GM12878 (cell line): ENCODE measurements around the gene CD40LG. TPM values are rescaled to one million over a fixed set of nuclear protein-coding genes. Genes with fewer than 3 reads are reported as not detected.

Experiments
- ATAC-seq: fragments of 200-7000 bp; cut with Tn5 transposase; 3 replicates; pipeline ENCODE4 v1.9.1; 2020; ENCODE audit warnings: mild to moderate bottlenecking, moderate library complexity
- BruUV-seq: library from RNA; stranded (reverse); fragments of 400-500 nt; replicated peaks from 2 replicates; lab custom pipeline; 2021; lab: Mats Ljungman, UMichigan
- CTCF ChIA-PET: fragments of 300-600 bp; sonication (Branson Sonifier 250); formaldehyde crosslinking; extraction: SDS; loops from one replicate; lab custom pipeline; 2021; ENCODE audit warnings: inconsistent platforms; lab: Yijun Ruan, JAX
- POLR2A ChIA-PET: fragments of 350-600 bp; formaldehyde crosslinking; extraction: SDS; loops from one replicate; lab custom pipeline; 2021; ENCODE audit warnings: inconsistent platforms; lab: Charles Lee
- RAD21 ChIA-PET: fragments of 300-600 bp; sonication (Branson Sonifier 250); formaldehyde crosslinking; loops from one replicate; lab custom pipeline; 2023; ENCODE audit warnings: antibody characterized with exemption; ENCODE audit not compliant: unreplicated experiment; lab: Charles Lee
- SMC1A ChIA-PET: fragments of 300-600 bp; sonication (Branson Sonifier 250); formaldehyde crosslinking; loops from one replicate; lab custom pipeline; 2023; ENCODE audit not compliant: unreplicated experiment, uncharacterized antibody; lab: Charles Lee
- DNase-seq: peaks from one replicate; pipeline ENCODE4 v3.0.0-alpha.2; 2011; ENCODE audit warnings: low read depth, low spot score
- FAIRE-seq: peaks from 3 replicates; lab custom pipeline; 2011; peaks lifted over from hg19 to GRCh38; lab: Jason Lieb, UNC
- H2AFZ ChIP-seq: 2 replicates; pipeline ENCODE4 v1.6.0; 2011; ENCODE audit warnings: low read depth, low read length, control low read depth; ENCODE audit not compliant: control insufficient read depth
- H3K27ac ChIP-seq: 2 replicates; pipeline ENCODE4 v1.5.1; 2011; ENCODE audit warnings: control low read depth; ENCODE audit not compliant: control insufficient read depth, insufficient read depth
- H3K27me3 ChIP-seq, 2 experiments: replicated peaks in 1 of 2; 2 replicates each; pipeline versions ENCODE4 v1.6.0 to v1.6.1; 2011; ENCODE audit warnings: low read length in 1 of 2; ENCODE audit not compliant: control insufficient read depth in 2 of 2, insufficient read depth in 2 of 2
- H3K36me3 ChIP-seq, 2 experiments: 2 replicates each; pipeline ENCODE4 v1.5.1; 2011; ENCODE audit warnings: low read length in 1 of 2; ENCODE audit not compliant: control insufficient read depth in 2 of 2, insufficient read depth in 2 of 2
- H3K4me1 ChIP-seq: 2 replicates; pipeline ENCODE4 v1.6.1; 2011; ENCODE audit warnings: mild to moderate bottlenecking, low read length, moderate library complexity, mixed read lengths; ENCODE audit not compliant: control insufficient read depth, insufficient read depth
- H3K4me2 ChIP-seq: 2 replicates; pipeline ENCODE4 v1.6.0; 2011; ENCODE audit warnings: control low read depth; ENCODE audit not compliant: control insufficient read depth, insufficient read depth
- H3K4me3 ChIP-seq: fragments of 200-600 bp; sonication (generic); 2 replicates; pipeline ENCODE4 v1.5.1; 2016
- H3K79me2 ChIP-seq: 2 replicates; pipeline ENCODE4 v1.6.0; 2011; ENCODE audit warnings: low read length; ENCODE audit not compliant: control insufficient read depth, insufficient read depth
- H3K9ac ChIP-seq: 2 replicates; pipeline ENCODE4 v1.8.0; 2011; ENCODE audit warnings: low read length, control low read depth, mixed read lengths; ENCODE audit not compliant: control insufficient read depth, insufficient read depth
- H3K9me3 ChIP-seq: replicated peaks from 3 replicates; pipeline ENCODE4 v1.5.1; 2011; ENCODE audit warnings: mild to moderate bottlenecking, low read length; ENCODE audit not compliant: control insufficient read depth, insufficient read depth
- H4K20me1 ChIP-seq: 2 replicates; pipeline ENCODE4 v1.6.0; 2011; ENCODE audit not compliant: control insufficient read depth, insufficient read depth
- BACH1 ChIP-seq: fragments of 450-650 bp; IDR thresholded peaks from 2 replicates; pipeline ENCODE4 v1.6.1; 2017; ENCODE audit warnings: mild to moderate bottlenecking, borderline replicate concordance
- EP300 ChIP-seq, 2 experiments: fragments of 150-350 bp in 1 of 2; IDR thresholded peaks; 2 replicates each; pipeline ENCODE4 v1.6.1; 2011 to 2012; ENCODE audit warnings: low read depth in 2 of 2, low read length in 2 of 2, borderline replicate concordance in 1 of 2, improper control_type of control experiment in 1 of 2, inconsistent platforms in 1 of 2; ENCODE audit not compliant: control insufficient read depth in 1 of 2
- FOS ChIP-seq: IDR thresholded peaks from 3 replicates; pipeline ENCODE4 v1.6.1; 2011; ENCODE audit warnings: borderline replicate concordance; ENCODE audit not compliant: insufficient read length; ENCODE audit errors: extremely low read depth
- NFXL1 ChIP-seq: fragments of 450-650 bp; IDR thresholded peaks from 2 replicates; pipeline ENCODE4 v1.6.1; 2017; ENCODE audit warnings: antibody characterized with exemption, mild to moderate bottlenecking, borderline replicate concordance
- NFYB ChIP-seq: IDR thresholded peaks from 2 replicates; pipeline ENCODE4 v1.6.1; 2011; ENCODE audit warnings: low read depth, mild to moderate bottlenecking, low read length, improper control_type of control experiment, moderate library complexity; ENCODE audit not compliant: insufficient read depth
- NR2C1 ChIP-seq: fragments of 450-650 bp; IDR thresholded peaks from 2 replicates; pipeline ENCODE4 v1.6.1; 2017; ENCODE audit warnings: antibody characterized with exemption, mild to moderate bottlenecking, moderate library complexity
- RAD51 ChIP-seq: fragments of 450-650 bp; IDR thresholded peaks from 2 replicates; pipeline ENCODE4 v1.6.1; 2016; ENCODE audit warnings: moderate library complexity, mild to moderate bottlenecking, inconsistent platforms
- RUNX3 ChIP-seq: IDR thresholded peaks from 2 replicates; pipeline ENCODE4 v1.6.1; 2012; ENCODE audit warnings: low read length, inconsistent platforms
- WRNIP1 ChIP-seq: IDR thresholded peaks from 2 replicates; pipeline ENCODE4 v1.6.1; 2011; ENCODE audit warnings: low read depth, low read length, improper control_type of control experiment, borderline replicate concordance
- WGBS: methylation state at CpG from one replicate; pipeline ENCODE4 v1.1.6; 2016; ENCODE audit warnings: low lambda C conversion rate; ENCODE audit not compliant: insufficient replicate concordance, insufficient coverage; ENCODE audit errors: missing lambda C conversion rate; 5-methylcytosine and 5-hydroxymethylcytosine counted together
- in situ Hi-C: fragments of 300-500 bp; cut with MboI; formaldehyde crosslinking; loops from 9 replicates; pipeline ENCODE4 v1.14.3; 2018; ENCODE audit warnings: mixed read lengths
- intact Hi-C: fragments of 100-400 bp; cut with micrococcal nuclease; formaldehyde crosslinking; loops from one replicate; pipeline ENCODE4 v1.14.2; 2022; ENCODE audit not compliant: unreplicated experiment
- polyA plus RNA-seq, 11 experiments: library from polyadenylated mRNA; depleted of rRNA in 4 of 11; unstranded in 6 of 11; stranded (reverse) in 5 of 11; fragments of >200 nt; fragmentation: Nextera tagmentation in 4 of 11; fragmentation: Illumina TruSeq in 1 of 11; extraction: Ambion mirVana in 4 of 11; extraction: Trizol in 1 of 11; gene quantifications; 1 replicate in 1 of 11; 2 replicates in 10 of 11; pipeline versions ENCODE4 v1.2.1 to v1.2.3, GENCODE V29; 2011 to 2016; ENCODE audit warnings: inconsistent platforms in 2 of 11, missing spikeins in 2 of 11, low read depth in 1 of 11
- total RNA-seq, 4 experiments: library from RNA; depleted of rRNA in 3 of 4; stranded (reverse); fragments of >200 nt in 3 of 4; fragmentation: Illumina TruSeq in 1 of 4; extraction: Trizol in 1 of 4; gene quantifications; 2 replicates each; pipeline versions ENCODE4 v1.2.1 to v1.2.3, GENCODE V29; 2013 to 2021
- TF ChIP-seq, protein P1 (sequence below): fragments of 450-650 bp; IDR thresholded peaks from 2 replicates; pipeline ENCODE4 v1.6.1; 2017; ENCODE audit warnings: low read depth, mild to moderate bottlenecking, moderate library complexity

Gene CD40LG
- total and polyA plus RNA-seq, 10 of the 15 experiments (the other 5 are each of a cell fraction or from before 2014, with no cell fraction given), result 0.04 to 0.21 (median 0.11) TPM; not detected in 6

DNA sequence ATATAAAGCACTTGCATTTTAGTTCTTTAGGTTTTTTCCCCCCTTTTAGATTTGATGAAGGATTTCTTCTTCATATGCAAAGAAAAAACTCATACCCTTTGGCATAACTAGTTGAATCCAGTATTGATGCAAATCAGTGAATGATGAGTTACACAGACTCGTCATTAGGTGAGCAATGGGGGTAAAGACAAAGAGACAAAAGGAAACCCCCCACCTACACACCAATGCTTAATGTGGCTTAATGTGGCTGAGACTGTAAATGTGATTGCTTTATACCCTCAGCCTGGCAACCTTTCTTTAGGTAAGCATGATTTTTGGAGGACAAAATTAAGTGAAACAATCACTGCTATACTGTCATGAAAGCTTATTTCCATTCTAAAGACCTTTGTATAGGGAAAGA lies 39.5 kb downstream of the CD40LG start:
- intact Hi-C loops, result no loop called here
- SMC1A ChIA-PET, result no interaction called here
- TF ChIP-seq, protein P1, sequence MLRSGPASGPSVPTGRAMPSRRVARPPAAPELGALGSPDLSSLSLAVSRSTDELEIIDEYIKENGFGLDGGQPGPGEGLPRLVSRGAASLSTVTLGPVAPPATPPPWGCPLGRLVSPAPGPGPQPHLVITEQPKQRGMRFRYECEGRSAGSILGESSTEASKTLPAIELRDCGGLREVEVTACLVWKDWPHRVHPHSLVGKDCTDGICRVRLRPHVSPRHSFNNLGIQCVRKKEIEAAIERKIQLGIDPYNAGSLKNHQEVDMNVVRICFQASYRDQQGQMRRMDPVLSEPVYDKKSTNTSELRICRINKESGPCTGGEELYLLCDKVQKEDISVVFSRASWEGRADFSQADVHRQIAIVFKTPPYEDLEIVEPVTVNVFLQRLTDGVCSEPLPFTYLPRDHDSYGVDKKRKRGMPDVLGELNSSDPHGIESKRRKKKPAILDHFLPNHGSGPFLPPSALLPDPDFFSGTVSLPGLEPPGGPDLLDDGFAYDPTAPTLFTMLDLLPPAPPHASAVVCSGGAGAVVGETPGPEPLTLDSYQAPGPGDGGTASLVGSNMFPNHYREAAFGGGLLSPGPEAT, result no peak
- no peak for TF ChIP-seq WRNIP1
- TF ChIP-seq NR2C1, result no peak
- TF ChIP-seq BACH1, result no peak
- no peak for TF ChIP-seq NFXL1
- no peak for TF ChIP-seq RAD51
- peak in 1 of 2 experiments; percentile 14; a peak in 1 of 4 replicates for TF ChIP-seq EP300 (IDR thresholded peaks at IDR 0.05; ENCODE audit: borderline replicate concordance in 1 of 2, control insufficient read depth in 1 of 2, low read depth in 2 of 2, low read length in 2 of 2)
- TF ChIP-seq RUNX3, result peak; percentile 10; the same call in 1 of the 2 replicates
- TF ChIP-seq NFYB, result no peak
- no peak for TF ChIP-seq FOS
- no TSS peak for BruUV-seq
- Histone ChIP-seq H3K9me3 (no peaks in the 10 kb centered on the region), H2AFZ (no peak overlapping the region), H3K27ac (no peak overlapping the region), H3K4me3 (no peak overlapping the region), H3K27me3 (no peaks in the 10 kb centered on the region), H3K4me1 (peaks cover 24% of the 10 kb centered on the region), H3K79me2 (no peaks in the 10 kb centered on the region), H3K36me3 (no peaks in the 10 kb centered on the region), H4K20me1 (no peaks in the 10 kb centered on the region), H3K4me2 (no peak overlapping the region), H3K9ac (no peak overlapping the region)
- DNase-seq (no peak), FAIRE-seq (no peak), ATAC-seq (peak; percentile 59)
- 0% methylated on average over 1 of the region's 1 CpG for WGBS
- POLR2A ChIA-PET, result no interaction called here
- in situ Hi-C loops, result no loop called here
- CTCF ChIA-PET, result interaction anchor here (1.0 to 1.1 kb wide), 3 partner anchors 10 to 79 kb away, joined by 3 to 4 read pairs (median 3); no protein-coding TSS in a partner anchor
- RAD21 ChIA-PET, result interaction anchor here (2.1 kb wide), 1 partner anchor 13 kb away, joined by 10 read pairs; no protein-coding TSS in a partner anchor
